HEK293 (cell line): ENCODE measurements around the gene MARVELD1.

ENCODE experiments used
- EGR2 ChIP-seq: fragments of 450-650 bp; formaldehyde crosslinking; IDR thresholded peaks from 2 replicates; pipeline ENCODE4 v1.5.1; 2016; ENCODE audit warnings: low read depth, missing biosample characterization, missing genetic modification characterization
- ELK4 ChIP-seq: IDR thresholded peaks from 2 replicates; pipeline ENCODE4 v1.6.1; 2011; ENCODE audit warnings: mild to moderate bottlenecking, low read depth, low read length, borderline replicate concordance
- HOXC10 ChIP-seq: sonication (generic); formaldehyde crosslinking; IDR thresholded peaks from 2 replicates; pipeline ENCODE4 v1.8.1; 2023; ENCODE audit warnings: mild to moderate bottlenecking, missing genetic modification reagents
- KLF10 ChIP-seq: fragments of 450-650 bp; IDR thresholded peaks from 2 replicates; pipeline ENCODE4 v1.5.1; 2018; ENCODE audit warnings: missing biosample characterization, mild to moderate bottlenecking, missing genetic modification characterization
- OVOL3 ChIP-seq: fragments of 450-650 bp; formaldehyde crosslinking; IDR thresholded peaks from 2 replicates; pipeline ENCODE4 v1.5.1; 2016; ENCODE audit warnings: missing biosample characterization, missing genetic modification characterization
- ZNF132 ChIP-seq: fragments of 450-650 bp; formaldehyde crosslinking; IDR thresholded peaks from 2 replicates; pipeline ENCODE4 v1.5.1; 2017; ENCODE audit warnings: missing biosample characterization, missing genetic modification characterization, borderline replicate concordance
- ZNF169 ChIP-seq: fragments of 450-650 bp; formaldehyde crosslinking; IDR thresholded peaks from 2 replicates; pipeline ENCODE4 v1.5.1; 2016; ENCODE audit warnings: missing biosample characterization, missing genetic modification characterization
- ZNF19 ChIP-seq: fragments of 450-650 bp; formaldehyde crosslinking; IDR thresholded peaks from 2 replicates; pipeline ENCODE4; 2016; ENCODE audit warnings: missing biosample characterization, missing genetic modification characterization, low read depth
- ZNF2 ChIP-seq: fragments of 450-650 bp; formaldehyde crosslinking; IDR thresholded peaks from 2 replicates; pipeline ENCODE4 v1.5.1; 2016; ENCODE audit warnings: missing biosample characterization, missing genetic modification characterization
- ZNF239 ChIP-seq: fragments of 450-650 bp; formaldehyde crosslinking; IDR thresholded peaks from 2 replicates; pipeline ENCODE4 v1.5.1; 2016; ENCODE audit warnings: missing biosample characterization, missing genetic modification characterization
- ZNF24 ChIP-seq: fragments of 450-650 bp; formaldehyde crosslinking; IDR thresholded peaks from 2 replicates; pipeline ENCODE4 v1.5.1; 2016; ENCODE audit warnings: missing biosample characterization, missing genetic modification characterization
- ZNF248 ChIP-seq: fragments of 450-650 bp; formaldehyde crosslinking; IDR thresholded peaks from 2 replicates; pipeline ENCODE4 v1.5.1; 2017; ENCODE audit warnings: missing biosample characterization, missing genetic modification characterization
- ZNF423 ChIP-seq: fragments of 450-650 bp; formaldehyde crosslinking; IDR thresholded peaks from 2 replicates; pipeline ENCODE4 v1.5.1; 2016; ENCODE audit warnings: missing biosample characterization, missing genetic modification characterization
- ZNF514 ChIP-seq: fragments of 450-650 bp; formaldehyde crosslinking; IDR thresholded peaks from 2 replicates; pipeline ENCODE4 v1.5.1; 2016; ENCODE audit warnings: missing biosample characterization, missing genetic modification characterization
- ZNF518A ChIP-seq: fragments of 450-650 bp; formaldehyde crosslinking; conservative IDR thresholded peaks from 2 replicates; pipeline ENCODE4 v1.5.1; 2016; ENCODE audit warnings: low read depth, missing biosample characterization, missing genetic modification characterization
- ZNF521 ChIP-seq: fragments of 450-650 bp; formaldehyde crosslinking; IDR thresholded peaks from 2 replicates; pipeline ENCODE4 v1.5.1; 2017; ENCODE audit warnings: missing biosample characterization, mild to moderate bottlenecking, missing genetic modification characterization
- ZNF629 ChIP-seq: fragments of 450-650 bp; formaldehyde crosslinking; IDR thresholded peaks from 2 replicates; pipeline ENCODE4 v1.5.1; 2017; ENCODE audit warnings: missing biosample characterization, missing genetic modification characterization
- ZNF747 ChIP-seq: fragments of 450-650 bp; formaldehyde crosslinking; IDR thresholded peaks from 2 replicates; pipeline ENCODE4 v1.5.1; 2016; ENCODE audit warnings: missing biosample characterization, missing genetic modification characterization
- TF ChIP-seq, protein P1 (sequence below): fragments of 450-650 bp; formaldehyde crosslinking; IDR thresholded peaks from 2 replicates; pipeline ENCODE4 v1.5.1; 2017; ENCODE audit warnings: missing biosample characterization, missing genetic modification characterization
- TF ChIP-seq, protein P2 (sequence below): fragments of 450-650 bp; formaldehyde crosslinking; IDR thresholded peaks from 2 replicates; pipeline ENCODE4 v1.5.1; 2016; ENCODE audit warnings: missing biosample characterization, missing genetic modification characterization
- TF ChIP-seq, protein P3 (sequence below): fragments of 450-650 bp; formaldehyde crosslinking; IDR thresholded peaks from 2 replicates; pipeline ENCODE4 v1.5.1; 2016; ENCODE audit warnings: missing biosample characterization, missing genetic modification characterization
- TF ChIP-seq, protein P4 (sequence below): fragments of 450-650 bp; formaldehyde crosslinking; IDR thresholded peaks from 2 replicates; pipeline ENCODE4 v1.5.1; 2016; ENCODE audit warnings: missing biosample characterization, missing genetic modification characterization
- TF ChIP-seq, protein P5 (sequence below): fragments of 450-650 bp; formaldehyde crosslinking; IDR thresholded peaks from 2 replicates; pipeline ENCODE4 v1.5.1; 2016; ENCODE audit warnings: missing biosample characterization, missing genetic modification characterization

Gene MARVELD1

GRCh38 chr10:97686962-97687784 lies 26.4 kb upstream of the MARVELD1 start, which contains the start of gene AVPI1 (continued):
- TF ChIP-seq, protein P1, sequence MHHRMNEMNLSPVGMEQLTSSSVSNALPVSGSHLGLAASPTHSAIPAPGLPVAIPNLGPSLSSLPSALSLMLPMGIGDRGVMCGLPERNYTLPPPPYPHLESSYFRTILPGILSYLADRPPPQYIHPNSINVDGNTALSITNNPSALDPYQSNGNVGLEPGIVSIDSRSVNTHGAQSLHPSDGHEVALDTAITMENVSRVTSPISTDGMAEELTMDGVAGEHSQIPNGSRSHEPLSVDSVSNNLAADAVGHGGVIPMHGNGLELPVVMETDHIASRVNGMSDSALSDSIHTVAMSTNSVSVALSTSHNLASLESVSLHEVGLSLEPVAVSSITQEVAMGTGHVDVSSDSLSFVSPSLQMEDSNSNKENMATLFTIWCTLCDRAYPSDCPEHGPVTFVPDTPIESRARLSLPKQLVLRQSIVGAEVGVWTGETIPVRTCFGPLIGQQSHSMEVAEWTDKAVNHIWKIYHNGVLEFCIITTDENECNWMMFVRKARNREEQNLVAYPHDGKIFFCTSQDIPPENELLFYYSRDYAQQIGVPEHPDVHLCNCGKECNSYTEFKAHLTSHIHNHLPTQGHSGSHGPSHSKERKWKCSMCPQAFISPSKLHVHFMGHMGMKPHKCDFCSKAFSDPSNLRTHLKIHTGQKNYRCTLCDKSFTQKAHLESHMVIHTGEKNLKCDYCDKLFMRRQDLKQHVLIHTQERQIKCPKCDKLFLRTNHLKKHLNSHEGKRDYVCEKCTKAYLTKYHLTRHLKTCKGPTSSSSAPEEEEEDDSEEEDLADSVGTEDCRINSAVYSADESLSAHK (tag by site-specific recombination) = peak; percentile 83
- TF ChIP-seq ZNF2 (tag by site-specific recombination) (peak; percentile 64), ZNF629 (tag by site-specific recombination) (peak; percentile 95), ZNF19 (no peak), EGR2 (tag by site-specific recombination) (peak; percentile 97), ZNF423 (tag by site-specific recombination) (peak; percentile 94), ZNF518A (no peak), ZNF514 (tag by site-specific recombination) (no peak), ELK4 (no peak), KLF10 (tag by site-specific recombination) (peak; percentile 100), ZNF24 (tag by site-specific recombination) (peak; percentile 76), ZNF132 (no peak), HOXC10 (no peak), ZNF169 (tag by site-specific recombination) (no peak), ZNF521 (no peak), ZNF747 (no peak), ZNF239 (no peak), ZNF248 (tag by site-specific recombination) (no peak), OVOL3 (tag by site-specific recombination) (0 out of 2 replicates have a peak, but pooled peaks have one; percentile 56)
- TF ChIP-seq, protein P2, sequence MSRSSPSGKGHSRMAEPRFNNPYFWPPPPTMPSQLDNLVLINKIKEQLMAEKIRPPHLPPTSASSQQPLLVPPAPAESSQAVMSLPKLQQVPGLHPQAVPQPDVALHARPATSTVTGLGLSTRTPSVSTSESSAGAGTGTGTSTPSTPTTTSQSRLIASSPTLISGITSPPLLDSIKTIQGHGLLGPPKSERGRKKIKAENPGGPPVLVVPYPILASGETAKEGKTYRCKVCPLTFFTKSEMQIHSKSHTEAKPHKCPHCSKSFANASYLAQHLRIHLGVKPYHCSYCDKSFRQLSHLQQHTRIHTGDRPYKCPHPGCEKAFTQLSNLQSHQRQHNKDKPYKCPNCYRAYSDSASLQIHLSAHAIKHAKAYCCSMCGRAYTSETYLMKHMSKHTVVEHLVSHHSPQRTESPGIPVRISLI (tag by site-specific recombination) = no peak
- TF ChIP-seq, protein P3, sequence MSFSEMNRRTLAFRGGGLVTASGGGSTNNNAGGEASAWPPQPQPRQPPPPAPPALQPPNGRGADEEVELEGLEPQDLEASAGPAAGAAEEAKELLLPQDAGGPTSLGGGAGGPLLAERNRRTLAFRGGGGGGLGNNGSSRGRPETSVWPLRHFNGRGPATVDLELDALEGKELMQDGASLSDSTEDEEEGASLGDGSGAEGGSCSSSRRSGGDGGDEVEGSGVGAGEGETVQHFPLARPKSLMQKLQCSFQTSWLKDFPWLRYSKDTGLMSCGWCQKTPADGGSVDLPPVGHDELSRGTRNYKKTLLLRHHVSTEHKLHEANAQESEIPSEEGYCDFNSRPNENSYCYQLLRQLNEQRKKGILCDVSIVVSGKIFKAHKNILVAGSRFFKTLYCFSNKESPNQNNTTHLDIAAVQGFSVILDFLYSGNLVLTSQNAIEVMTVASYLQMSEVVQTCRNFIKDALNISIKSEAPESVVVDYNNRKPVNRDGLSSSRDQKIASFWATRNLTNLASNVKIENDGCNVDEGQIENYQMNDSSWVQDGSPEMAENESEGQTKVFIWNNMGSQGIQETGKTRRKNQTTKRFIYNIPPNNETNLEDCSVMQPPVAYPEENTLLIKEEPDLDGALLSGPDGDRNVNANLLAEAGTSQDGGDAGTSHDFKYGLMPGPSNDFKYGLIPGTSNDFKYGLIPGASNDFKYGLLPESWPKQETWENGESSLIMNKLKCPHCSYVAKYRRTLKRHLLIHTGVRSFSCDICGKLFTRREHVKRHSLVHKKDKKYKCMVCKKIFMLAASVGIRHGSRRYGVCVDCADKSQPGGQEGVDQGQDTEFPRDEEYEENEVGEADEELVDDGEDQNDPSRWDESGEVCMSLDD (tag by site-specific recombination) = peak; percentile 66
- TF ChIP-seq, protein P4, sequence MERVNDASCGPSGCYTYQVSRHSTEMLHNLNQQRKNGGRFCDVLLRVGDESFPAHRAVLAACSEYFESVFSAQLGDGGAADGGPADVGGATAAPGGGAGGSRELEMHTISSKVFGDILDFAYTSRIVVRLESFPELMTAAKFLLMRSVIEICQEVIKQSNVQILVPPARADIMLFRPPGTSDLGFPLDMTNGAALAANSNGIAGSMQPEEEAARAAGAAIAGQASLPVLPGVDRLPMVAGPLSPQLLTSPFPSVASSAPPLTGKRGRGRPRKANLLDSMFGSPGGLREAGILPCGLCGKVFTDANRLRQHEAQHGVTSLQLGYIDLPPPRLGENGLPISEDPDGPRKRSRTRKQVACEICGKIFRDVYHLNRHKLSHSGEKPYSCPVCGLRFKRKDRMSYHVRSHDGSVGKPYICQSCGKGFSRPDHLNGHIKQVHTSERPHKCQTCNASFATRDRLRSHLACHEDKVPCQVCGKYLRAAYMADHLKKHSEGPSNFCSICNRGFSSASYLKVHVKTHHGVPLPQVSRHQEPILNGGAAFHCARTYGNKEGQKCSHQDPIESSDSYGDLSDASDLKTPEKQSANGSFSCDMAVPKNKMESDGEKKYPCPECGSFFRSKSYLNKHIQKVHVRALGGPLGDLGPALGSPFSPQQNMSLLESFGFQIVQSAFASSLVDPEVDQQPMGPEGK (tag by site-specific recombination) = peak; percentile 99
- TF ChIP-seq, protein P5, sequence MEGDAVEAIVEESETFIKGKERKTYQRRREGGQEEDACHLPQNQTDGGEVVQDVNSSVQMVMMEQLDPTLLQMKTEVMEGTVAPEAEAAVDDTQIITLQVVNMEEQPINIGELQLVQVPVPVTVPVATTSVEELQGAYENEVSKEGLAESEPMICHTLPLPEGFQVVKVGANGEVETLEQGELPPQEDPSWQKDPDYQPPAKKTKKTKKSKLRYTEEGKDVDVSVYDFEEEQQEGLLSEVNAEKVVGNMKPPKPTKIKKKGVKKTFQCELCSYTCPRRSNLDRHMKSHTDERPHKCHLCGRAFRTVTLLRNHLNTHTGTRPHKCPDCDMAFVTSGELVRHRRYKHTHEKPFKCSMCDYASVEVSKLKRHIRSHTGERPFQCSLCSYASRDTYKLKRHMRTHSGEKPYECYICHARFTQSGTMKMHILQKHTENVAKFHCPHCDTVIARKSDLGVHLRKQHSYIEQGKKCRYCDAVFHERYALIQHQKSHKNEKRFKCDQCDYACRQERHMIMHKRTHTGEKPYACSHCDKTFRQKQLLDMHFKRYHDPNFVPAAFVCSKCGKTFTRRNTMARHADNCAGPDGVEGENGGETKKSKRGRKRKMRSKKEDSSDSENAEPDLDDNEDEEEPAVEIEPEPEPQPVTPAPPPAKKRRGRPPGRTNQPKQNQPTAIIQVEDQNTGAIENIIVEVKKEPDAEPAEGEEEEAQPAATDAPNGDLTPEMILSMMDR (tag by site-specific recombination) = no peak
